GM23338 (cell line): ENCODE data around the gene EPG5.

ENCODE experiments used
- CREB1 ChIP-seq: fragments of 250-450 bp; sonication (Bioruptor Pico); IDR thresholded peaks from 2 replicates; pipeline ENCODE4 v1.5.0; 2020; ENCODE audit warnings: low read depth, mild to moderate bottlenecking, moderate library complexity
- CTCF ChIP-seq, 2 experiments: fragments of 200-600 bp in 1 of 2; sonication (generic) in 1 of 2; conservative IDR thresholded peaks; 2 replicates each; pipeline versions ENCODE4 v1.5.1 to v1.6.1; 2016 to 2017; ENCODE audit warnings: antibody characterized with exemption in 2 of 2, low read depth in 2 of 2, mild to moderate bottlenecking in 2 of 2, moderate library complexity in 1 of 2
- EZH2 ChIP-seq: fragments of 200-600 bp; sonication (generic); IDR thresholded peaks from one replicate; pipeline ENCODE4 v1.8.0; 2017; ENCODE audit warnings: antibody characterized with exemption, mild to moderate bottlenecking, low read depth; ENCODE audit not compliant: unreplicated experiment
- EZH2phosphoT487 ChIP-seq: fragments of 200-600 bp; sonication (generic); IDR thresholded peaks from one replicate; pipeline ENCODE4 v1.8.1; 2018; ENCODE audit warnings: antibody characterized with exemption; ENCODE audit not compliant: unreplicated experiment
- JUNB ChIP-seq: IDR thresholded peaks from one replicate; pipeline ENCODE4 v1.6.1; 2016; ENCODE audit warnings: antibody characterized with exemption; ENCODE audit not compliant: unreplicated experiment
- NANOG ChIP-seq: IDR thresholded peaks from 2 replicates; pipeline ENCODE4 v1.6.1; 2016; ENCODE audit warnings: antibody characterized with exemption, borderline replicate concordance
- POLR2AphosphoS5 ChIP-seq: IDR thresholded peaks from 2 replicates; pipeline ENCODE4 v1.6.1; 2016; ENCODE audit warnings: antibody characterized with exemption, low read depth
- REST ChIP-seq: IDR thresholded peaks from one replicate; pipeline ENCODE4 v1.6.1; 2018; ENCODE audit warnings: antibody characterized with exemption; ENCODE audit not compliant: unreplicated experiment
- TF ChIP-seq, protein P1 (sequence below): fragments of 250-450 bp; sonication (Bioruptor Pico); IDR thresholded peaks from 2 replicates; pipeline ENCODE4 v1.5.0; 2020; ENCODE audit warnings: mild to moderate bottlenecking, moderate library complexity
- TF ChIP-seq, protein P2 (sequence below): IDR thresholded peaks from 2 replicates; pipeline ENCODE4 v1.6.1; 2016; ENCODE audit warnings: antibody characterized with exemption

DNA sequence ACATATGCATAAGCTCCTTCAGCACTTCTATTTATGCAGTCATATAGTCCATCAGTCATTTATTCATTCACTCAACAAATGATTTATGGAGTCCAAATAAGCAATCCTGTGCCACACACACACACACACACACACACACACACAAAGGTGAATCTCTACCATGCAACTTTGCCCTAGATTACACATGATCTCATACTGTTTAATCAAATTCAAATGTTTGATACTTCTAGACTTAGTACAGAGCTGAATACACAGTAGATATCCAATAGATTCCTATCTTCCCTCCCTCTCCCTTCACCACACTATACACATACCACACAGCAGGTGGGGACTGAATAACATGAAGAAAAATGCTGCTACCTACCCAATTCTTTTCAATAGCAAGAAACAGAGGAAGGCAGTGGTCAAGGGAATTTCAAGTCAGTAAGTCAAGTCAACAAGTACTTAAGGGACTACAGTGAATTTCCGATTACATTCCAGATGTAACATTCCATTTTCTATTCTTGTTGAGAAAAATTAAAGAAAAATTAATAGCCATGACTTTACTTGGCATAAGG lies 65.4 kb downstream of the EPG5 start:
- TF ChIP-seq CTCF (conservative IDR thresholded peaks at IDR 0.05; ENCODE audit: low read depth in 2 of 2) (no peak), POLR2AphosphoS5 (no peak), EZH2phosphoT487 (no peak), EZH2 (no peak), CREB1 (CRISPR knock-in tag) (no peak), REST (no peak), JUNB (no peak), NANOG (no peak)
- TF ChIP-seq, protein P1, sequence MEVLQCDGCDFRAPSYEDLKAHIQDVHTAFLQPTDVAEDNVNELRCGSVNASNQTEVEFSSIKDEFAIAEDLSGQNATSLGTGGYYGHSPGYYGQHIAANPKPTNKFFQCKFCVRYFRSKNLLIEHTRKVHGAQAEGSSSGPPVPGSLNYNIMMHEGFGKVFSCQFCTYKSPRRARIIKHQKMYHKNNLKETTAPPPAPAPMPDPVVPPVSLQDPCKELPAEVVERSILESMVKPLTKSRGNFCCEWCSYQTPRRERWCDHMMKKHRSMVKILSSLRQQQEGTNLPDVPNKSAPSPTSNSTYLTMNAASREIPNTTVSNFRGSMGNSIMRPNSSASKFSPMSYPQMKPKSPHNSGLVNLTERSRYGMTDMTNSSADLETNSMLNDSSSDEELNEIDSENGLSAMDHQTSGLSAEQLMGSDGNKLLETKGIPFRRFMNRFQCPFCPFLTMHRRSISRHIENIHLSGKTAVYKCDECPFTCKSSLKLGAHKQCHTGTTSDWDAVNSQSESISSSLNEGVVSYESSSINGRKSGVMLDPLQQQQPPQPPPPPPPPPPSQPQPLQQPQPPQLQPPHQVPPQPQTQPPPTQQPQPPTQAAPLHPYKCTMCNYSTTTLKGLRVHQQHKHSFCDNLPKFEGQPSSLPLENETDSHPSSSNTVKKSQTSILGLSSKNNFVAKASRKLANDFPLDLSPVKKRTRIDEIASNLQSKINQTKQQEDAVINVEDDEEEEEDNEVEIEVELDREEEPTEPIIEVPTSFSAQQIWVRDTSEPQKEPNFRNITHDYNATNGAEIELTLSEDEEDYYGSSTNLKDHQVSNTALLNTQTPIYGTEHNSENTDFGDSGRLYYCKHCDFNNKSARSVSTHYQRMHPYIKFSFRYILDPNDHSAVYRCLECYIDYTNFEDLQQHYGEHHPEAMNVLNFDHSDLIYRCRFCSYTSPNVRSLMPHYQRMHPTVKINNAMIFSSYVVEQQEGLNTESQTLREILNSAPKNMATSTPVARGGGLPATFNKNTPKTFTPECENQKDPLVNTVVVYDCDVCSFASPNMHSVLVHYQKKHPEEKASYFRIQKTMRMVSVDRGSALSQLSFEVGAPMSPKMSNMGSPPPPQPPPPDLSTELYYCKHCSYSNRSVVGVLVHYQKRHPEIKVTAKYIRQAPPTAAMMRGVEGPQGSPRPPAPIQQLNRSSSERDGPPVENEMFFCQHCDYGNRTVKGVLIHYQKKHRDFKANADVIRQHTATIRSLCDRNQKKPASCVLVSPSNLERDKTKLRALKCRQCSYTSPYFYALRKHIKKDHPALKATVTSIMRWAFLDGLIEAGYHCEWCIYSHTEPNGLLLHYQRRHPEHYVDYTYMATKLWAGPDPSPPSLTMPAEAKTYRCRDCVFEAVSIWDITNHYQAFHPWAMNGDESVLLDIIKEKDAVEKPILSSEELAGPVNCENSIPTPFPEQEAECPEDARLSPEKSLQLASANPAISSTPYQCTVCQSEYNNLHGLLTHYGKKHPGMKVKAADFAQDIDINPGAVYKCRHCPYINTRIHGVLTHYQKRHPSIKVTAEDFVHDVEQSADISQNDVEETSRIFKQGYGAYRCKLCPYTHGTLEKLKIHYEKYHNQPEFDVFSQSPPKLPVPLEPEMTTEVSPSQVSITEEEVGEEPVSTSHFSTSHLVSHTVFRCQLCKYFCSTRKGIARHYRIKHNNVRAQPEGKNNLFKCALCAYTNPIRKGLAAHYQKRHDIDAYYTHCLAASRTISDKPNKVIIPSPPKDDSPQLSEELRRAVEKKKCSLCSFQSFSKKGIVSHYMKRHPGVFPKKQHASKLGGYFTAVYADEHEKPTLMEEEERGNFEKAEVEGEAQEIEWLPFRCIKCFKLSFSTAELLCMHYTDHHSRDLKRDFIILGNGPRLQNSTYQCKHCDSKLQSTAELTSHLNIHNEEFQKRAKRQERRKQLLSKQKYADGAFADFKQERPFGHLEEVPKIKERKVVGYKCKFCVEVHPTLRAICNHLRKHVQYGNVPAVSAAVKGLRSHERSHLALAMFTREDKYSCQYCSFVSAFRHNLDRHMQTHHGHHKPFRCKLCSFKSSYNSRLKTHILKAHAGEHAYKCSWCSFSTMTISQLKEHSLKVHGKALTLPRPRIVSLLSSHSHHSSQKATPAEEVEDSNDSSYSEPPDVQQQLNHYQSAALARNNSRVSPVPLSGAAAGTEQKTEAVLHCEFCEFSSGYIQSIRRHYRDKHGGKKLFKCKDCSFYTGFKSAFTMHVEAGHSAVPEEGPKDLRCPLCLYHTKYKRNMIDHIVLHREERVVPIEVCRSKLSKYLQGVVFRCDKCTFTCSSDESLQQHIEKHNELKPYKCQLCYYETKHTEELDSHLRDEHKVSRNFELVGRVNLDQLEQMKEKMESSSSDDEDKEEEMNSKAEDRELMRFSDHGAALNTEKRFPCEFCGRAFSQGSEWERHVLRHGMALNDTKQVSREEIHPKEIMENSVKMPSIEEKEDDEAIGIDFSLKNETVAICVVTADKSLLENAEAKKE (CRISPR knock-in tag) = no peak
- TF ChIP-seq, protein P2, sequence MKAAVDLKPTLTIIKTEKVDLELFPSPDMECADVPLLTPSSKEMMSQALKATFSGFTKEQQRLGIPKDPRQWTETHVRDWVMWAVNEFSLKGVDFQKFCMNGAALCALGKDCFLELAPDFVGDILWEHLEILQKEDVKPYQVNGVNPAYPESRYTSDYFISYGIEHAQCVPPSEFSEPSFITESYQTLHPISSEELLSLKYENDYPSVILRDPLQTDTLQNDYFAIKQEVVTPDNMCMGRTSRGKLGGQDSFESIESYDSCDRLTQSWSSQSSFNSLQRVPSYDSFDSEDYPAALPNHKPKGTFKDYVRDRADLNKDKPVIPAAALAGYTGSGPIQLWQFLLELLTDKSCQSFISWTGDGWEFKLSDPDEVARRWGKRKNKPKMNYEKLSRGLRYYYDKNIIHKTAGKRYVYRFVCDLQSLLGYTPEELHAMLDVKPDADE = no peak
